Anterior cingulate cortex (tissue), 58 donors: Measurements from ENCODE around the gene ALKBH5.
A peak's percentile ranks its signal among the peaks of the same experiment; 100 is the strongest.

ENCODE experiments used
- DNase-seq, 58 donors: peaks; one replicate each; lab custom pipeline; 2025; lab: John Stamatoyannopoulos, UW

ALKBH5 gene

GRCh38 chr17:18256776-18257175 lies 73.1 kb downstream of the ALKBH5 start:
- DNase-seq = no peak

DNA sequence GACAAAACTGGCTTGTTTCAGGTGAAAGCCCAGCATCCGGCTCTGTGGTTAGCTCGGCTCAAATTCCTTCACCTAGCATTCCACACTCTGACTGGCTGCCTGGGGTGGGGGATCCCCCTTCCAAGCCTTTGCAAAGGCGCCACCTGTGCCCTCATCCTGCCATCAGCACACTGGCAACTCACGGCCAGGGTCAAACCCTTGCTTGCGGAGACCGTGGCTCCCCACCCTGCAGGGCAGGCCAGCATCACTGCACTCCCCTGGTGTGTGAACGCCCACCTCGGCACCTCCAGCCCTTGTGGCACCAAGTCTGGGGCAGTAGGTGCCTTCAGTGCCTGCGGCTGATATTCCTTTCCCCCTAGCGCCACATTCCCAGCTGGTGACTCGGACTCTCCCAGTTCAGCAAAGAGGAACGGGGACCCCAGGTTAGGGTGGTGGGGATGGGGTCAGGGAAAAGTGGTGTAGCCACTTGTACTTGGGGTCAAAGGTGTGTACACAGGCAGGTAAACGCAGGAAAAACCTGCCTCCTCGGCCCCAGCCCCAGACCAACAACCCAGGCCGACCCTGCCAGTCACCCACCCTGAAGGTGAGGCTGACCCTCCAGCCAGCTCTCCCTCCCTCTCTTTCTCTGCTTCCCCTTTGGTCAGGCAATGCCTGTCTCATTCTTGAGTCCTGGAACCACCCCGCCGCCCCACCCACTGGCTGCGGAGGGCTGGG lies 73.8 kb downstream of the ALKBH5 start:
- DNase-seq = peak in 6 of 58 donors; percentile 31 to 66 (median 46)

DNA sequence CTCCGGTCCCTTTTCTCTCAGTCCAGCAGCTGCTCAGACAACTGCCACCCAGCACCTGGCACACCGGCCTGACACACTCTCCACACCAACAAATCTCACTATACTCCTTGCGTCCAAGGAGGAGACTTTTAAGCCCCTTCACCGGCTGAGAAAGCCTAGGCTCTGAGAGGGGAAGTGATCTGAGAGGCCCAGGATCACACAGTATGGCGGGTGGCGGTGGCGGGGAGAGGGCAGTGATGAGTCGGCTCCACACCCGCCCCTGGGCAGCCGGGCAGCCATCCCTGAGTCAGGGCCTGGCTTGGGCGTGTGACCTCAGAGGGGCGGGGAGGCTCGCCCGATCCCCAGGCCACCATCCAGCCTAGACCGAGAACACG lies 74.3 kb downstream of the ALKBH5 start:
- peak in 49 of 58 donors; percentile 25 to 82 (median 55) for DNase-seq

GRCh38 chr17:18258356-18259038 lies 74.9 kb downstream of the ALKBH5 start, which contains the start of gene FLII:
TSS of gene FLII (minus strand) at chr17:18258738. CDS start at chr17:18258690, 48 bp downstream.
- DNase-seq = peak in 48 of 58 donors; percentile 8 to 84 (median 54)
